Ishikawa (cell line): ENCODE measurements around the gene CD46.

Source experiments
- CEBPB ChIP-seq: IDR thresholded peaks from 2 replicates; pipeline ENCODE4 v1.6.1; 2012
- CREB1 ChIP-seq: IDR thresholded peaks from 2 replicates; pipeline ENCODE4 v1.6.1; 2012; ENCODE audit warnings: low read depth
- EGR1 ChIP-seq: IDR thresholded peaks from 2 replicates; pipeline ENCODE4 v1.6.1; 2012
- EP300 ChIP-seq: IDR thresholded peaks from 2 replicates; pipeline ENCODE4 v1.6.1; 2012; ENCODE audit warnings: borderline replicate concordance
- FOXM1 ChIP-seq: IDR thresholded peaks from 2 replicates; pipeline ENCODE4 v1.6.1; 2012; ENCODE audit warnings: low read depth, borderline replicate concordance
- NFIC ChIP-seq: IDR thresholded peaks from 2 replicates; pipeline ENCODE4 v1.6.1; 2012
- RAD21 ChIP-seq: IDR thresholded peaks from 2 replicates; pipeline ENCODE4 v1.6.1; 2012; ENCODE audit warnings: low read depth
- TAF1 ChIP-seq: IDR thresholded peaks from 2 replicates; pipeline ENCODE4 v1.6.1; 2012; ENCODE audit warnings: low read depth, mild to moderate bottlenecking
- TCF12 ChIP-seq: IDR thresholded peaks from 2 replicates; pipeline ENCODE4 v1.6.1; 2012; ENCODE audit warnings: low read depth
- TEAD4 ChIP-seq: IDR thresholded peaks from 2 replicates; pipeline ENCODE4 v1.6.1; 2012
- YY1 ChIP-seq: IDR thresholded peaks from 2 replicates; pipeline ENCODE4 v1.6.1; 2012; ENCODE audit warnings: low read depth
- ZBTB7A ChIP-seq: IDR thresholded peaks from 2 replicates; pipeline ENCODE4 v1.6.1; 2012; ENCODE audit warnings: low read depth
- TF ChIP-seq, protein P1 (sequence below): IDR thresholded peaks from 2 replicates; pipeline ENCODE4 v1.6.1; 2012; ENCODE audit warnings: low read depth, mild to moderate bottlenecking
- TF ChIP-seq, protein P2 (sequence below): IDR thresholded peaks from 2 replicates; pipeline ENCODE4 v1.6.1; 2012
- TF ChIP-seq, protein P3 (sequence below): IDR thresholded peaks from 2 replicates; pipeline ENCODE4 v1.6.1; 2012

Gene CD46

DNA sequence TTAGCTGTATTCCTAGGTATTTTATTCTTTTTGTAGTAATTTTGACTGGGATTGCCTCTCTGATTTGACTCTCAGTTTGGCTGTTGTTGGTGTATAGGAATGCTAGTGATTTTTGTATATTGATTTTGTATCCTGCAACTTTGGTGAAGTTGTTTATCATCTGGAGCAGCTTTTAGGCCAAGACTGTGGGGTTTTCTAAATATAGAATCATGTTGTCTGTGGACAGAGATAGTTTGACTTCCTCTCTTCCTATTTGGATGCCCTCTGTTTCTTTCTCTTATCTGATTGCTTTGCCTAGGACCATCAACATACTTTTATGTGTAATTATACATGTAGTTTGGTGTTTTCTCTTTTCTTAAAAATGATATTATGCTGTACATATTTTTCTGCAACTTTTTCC, 27.2 kb downstream of the CD46 start:
- TF ChIP-seq, protein P1, sequence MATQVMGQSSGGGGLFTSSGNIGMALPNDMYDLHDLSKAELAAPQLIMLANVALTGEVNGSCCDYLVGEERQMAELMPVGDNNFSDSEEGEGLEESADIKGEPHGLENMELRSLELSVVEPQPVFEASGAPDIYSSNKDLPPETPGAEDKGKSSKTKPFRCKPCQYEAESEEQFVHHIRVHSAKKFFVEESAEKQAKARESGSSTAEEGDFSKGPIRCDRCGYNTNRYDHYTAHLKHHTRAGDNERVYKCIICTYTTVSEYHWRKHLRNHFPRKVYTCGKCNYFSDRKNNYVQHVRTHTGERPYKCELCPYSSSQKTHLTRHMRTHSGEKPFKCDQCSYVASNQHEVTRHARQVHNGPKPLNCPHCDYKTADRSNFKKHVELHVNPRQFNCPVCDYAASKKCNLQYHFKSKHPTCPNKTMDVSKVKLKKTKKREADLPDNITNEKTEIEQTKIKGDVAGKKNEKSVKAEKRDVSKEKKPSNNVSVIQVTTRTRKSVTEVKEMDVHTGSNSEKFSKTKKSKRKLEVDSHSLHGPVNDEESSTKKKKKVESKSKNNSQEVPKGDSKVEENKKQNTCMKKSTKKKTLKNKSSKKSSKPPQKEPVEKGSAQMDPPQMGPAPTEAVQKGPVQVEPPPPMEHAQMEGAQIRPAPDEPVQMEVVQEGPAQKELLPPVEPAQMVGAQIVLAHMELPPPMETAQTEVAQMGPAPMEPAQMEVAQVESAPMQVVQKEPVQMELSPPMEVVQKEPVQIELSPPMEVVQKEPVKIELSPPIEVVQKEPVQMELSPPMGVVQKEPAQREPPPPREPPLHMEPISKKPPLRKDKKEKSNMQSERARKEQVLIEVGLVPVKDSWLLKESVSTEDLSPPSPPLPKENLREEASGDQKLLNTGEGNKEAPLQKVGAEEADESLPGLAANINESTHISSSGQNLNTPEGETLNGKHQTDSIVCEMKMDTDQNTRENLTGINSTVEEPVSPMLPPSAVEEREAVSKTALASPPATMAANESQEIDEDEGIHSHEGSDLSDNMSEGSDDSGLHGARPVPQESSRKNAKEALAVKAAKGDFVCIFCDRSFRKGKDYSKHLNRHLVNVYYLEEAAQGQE, result no peak
- TF ChIP-seq TCF12, result no peak
- TF ChIP-seq EGR1, result no peak
- no peak for TF ChIP-seq EP300
- TF ChIP-seq FOXM1, result no peak
- no peak for TF ChIP-seq YY1
- TF ChIP-seq TAF1, result no peak
- TF ChIP-seq, protein P2, sequence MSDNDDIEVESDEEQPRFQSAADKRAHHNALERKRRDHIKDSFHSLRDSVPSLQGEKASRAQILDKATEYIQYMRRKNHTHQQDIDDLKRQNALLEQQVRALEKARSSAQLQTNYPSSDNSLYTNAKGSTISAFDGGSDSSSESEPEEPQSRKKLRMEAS, result no peak
- no peak for TF ChIP-seq TEAD4
- no peak for TF ChIP-seq ZBTB7A

DNA sequence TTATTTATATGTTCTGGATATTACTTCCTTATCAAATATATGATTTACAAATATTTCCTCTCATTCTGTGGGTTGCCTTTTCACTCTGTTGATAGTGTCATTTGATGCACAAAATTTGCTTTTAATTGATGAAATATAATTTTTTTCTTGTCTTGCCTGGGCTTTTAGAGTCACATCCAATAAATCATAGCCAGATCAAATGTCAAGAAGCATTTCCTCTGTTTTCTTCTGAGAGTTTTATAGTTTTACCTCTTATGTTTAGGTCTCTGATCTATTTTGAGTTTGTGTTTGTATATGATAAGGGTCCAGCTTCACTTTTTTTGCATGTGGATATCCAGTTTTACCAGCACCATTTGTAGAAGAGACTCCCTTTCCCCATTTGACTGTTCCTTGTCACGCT, 29.5 kb downstream of the CD46 start:
- no peak for TF ChIP-seq CREB1
- TF ChIP-seq, protein P1, result no peak
- no peak for TF ChIP-seq TEAD4
- no peak for TF ChIP-seq TAF1
- no peak for TF ChIP-seq CEBPB
- TF ChIP-seq, protein P2, result no peak
- TF ChIP-seq ZBTB7A, result no peak
- TF ChIP-seq EGR1, result no peak
- TF ChIP-seq RAD21, result no peak
- TF ChIP-seq, protein P3, sequence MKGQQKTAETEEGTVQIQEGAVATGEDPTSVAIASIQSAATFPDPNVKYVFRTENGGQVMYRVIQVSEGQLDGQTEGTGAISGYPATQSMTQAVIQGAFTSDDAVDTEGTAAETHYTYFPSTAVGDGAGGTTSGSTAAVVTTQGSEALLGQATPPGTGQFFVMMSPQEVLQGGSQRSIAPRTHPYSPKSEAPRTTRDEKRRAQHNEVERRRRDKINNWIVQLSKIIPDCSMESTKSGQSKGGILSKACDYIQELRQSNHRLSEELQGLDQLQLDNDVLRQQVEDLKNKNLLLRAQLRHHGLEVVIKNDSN, result no peak
- no peak for TF ChIP-seq YY1
- no peak for TF ChIP-seq FOXM1
- no peak for TF ChIP-seq NFIC
- no peak for TF ChIP-seq EP300
- TF ChIP-seq TCF12, result no peak

DNA sequence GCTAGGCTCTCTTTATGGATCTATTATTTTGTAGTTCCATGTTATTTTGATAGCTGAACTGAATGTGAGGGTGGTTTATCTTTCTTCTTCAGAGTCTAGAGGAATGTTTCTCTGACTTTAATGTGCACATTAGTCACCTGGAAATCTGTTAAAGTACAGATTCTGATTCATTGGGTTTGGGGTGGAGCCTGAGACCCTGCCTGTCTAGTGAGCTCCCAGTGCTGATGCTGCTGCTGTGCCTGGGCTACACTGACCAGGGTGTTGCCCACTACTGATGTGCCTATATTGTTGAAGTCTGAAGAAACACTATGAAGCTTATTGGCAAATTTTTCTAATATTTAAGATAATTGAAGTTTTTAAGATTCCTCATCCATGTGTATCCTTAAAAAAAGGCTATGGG, 35.9 kb downstream of the CD46 start:
- TF ChIP-seq CREB1 (no peak), NFIC (no peak), FOXM1 (no peak), EGR1 (no peak), YY1 (no peak), EP300 (no peak), CEBPB (no peak), ZBTB7A (no peak), RAD21 (no peak), TEAD4 (no peak), TAF1 (no peak), TCF12 (no peak)
- TF ChIP-seq, protein P3, result no peak
- TF ChIP-seq, protein P2, result no peak
- TF ChIP-seq, protein P1, result no peak

DNA sequence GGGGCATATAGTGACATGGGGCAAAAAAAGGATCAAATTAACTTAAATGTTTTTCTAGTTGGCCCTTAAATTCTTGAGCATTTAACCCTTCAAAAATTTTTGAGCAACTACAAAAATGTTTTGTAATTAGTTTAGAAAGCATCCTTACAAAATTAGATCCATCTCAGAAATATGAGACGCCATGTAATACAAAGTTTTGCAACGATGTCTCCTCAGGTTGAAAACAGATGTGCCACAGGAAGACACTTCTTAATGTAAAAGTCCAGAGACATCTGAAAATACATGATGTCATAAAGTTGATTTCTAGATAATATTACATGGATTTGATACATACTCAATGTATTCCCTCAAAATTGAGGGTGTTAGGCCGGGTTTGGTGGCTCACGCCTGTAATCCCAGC, 37.5 kb downstream of the CD46 start:
- no peak for TF ChIP-seq EP300
